NK-92 (cell line): ENCODE measurements around the gene ROM1.
"Not testable (repeated sequence)": the region's sequence is repeated elsewhere in the genome, so short reads cannot be mapped to it uniquely, and the experiment has no call there.

Experiments used
- DNase-seq: peaks from one replicate; lab custom pipeline; 2025; ENCODE audit not compliant: unreplicated experiment; lab: John Stamatoyannopoulos, UW

The ROM1 gene, protein sequence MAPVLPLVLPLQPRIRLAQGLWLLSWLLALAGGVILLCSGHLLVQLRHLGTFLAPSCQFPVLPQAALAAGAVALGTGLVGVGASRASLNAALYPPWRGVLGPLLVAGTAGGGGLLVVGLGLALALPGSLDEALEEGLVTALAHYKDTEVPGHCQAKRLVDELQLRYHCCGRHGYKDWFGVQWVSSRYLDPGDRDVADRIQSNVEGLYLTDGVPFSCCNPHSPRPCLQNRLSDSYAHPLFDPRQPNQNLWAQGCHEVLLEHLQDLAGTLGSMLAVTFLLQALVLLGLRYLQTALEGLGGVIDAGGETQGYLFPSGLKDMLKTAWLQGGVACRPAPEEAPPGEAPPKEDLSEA

DNA sequence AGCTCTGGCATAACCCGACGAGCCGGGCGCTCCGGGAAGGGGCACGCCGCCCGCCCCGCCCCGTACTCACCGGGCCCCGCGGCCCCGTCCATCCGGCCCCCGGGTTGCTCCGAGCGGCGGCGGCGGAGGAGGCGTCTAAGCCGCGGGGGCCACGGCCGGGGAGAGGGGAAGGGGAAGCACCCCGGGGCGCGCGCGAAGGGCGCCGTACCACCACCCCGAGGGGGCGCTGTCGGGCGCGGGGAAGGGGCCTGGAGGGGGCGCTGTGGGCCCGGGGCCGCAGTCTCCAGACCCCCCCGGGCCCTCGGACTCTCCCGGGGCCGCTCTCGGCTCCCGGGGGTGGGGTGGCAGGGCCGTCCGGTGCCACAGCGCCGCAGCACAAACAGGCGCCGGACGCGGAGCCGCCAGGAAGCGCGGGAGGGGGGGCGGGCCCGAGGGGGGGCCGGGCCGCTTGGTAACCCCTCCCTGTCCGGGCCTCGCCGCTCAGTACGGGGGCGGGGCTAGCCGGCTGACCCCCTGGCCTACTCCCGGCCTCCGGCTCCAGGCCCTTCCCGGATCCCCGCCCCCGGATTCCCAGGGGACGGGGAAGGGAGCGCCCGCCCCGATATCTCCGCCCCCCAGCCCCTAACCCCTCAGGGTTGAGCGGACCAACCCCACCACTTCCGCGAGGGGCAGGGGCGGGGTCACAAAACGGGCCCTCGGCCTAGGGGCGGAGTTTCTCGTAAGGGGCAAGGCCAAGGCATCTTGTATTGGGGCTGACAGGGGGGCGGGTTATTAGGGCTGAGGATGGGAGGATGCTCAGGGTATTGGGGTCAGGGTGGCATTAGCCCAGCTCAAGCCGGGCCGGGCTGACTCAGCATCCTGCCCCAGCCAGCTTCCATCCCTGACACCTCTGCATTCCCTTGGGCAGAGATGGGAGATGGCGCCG lies at the start of gene ROM1, which contains the start of gene EML3:
Gene ROM1 (plus strand): TSS at position 892 of the 925 bp plus-strand sequence. CDS start 25 bp downstream, at position 917.
Gene EML3 (minus strand): TSS at position 410 of the 925 bp plus-strand sequence. CDS start 318 bp downstream, at position 92.
- DNase-seq, result peak; percentile 29

DNA sequence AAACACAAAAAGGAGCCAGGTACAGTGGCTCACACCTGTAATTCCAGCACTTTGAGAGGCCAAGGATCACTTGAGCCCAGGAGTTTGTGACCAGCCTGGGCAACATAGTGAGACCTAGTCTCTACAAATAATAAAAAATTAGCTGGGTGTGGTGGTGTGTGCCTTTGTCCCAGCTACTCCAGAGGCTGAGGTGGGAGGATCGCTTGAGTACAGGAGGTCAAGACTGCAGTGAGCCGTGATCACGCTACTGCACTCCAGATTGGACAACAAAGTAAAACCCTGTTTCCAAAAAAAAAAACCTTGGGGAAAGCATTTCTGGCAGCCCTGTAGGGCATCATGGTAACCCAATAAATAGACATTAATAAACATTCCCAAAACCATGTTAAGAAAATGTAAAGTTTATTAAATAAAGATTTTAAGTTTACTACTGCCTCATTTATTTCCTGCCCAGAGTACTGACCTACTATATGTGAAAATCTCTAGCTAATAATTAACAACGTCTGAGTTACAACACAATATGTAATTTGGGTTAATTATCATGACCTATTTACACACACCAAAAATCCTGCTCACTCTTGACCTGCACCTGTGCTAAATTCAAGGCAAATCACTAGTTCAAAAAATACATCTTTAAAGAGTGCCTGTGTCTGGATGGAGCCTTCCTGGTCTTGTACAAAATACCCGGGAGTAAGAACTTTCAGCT lies 47.8 kb upstream of the ROM1 start:
- no peak for DNase-seq

DNA sequence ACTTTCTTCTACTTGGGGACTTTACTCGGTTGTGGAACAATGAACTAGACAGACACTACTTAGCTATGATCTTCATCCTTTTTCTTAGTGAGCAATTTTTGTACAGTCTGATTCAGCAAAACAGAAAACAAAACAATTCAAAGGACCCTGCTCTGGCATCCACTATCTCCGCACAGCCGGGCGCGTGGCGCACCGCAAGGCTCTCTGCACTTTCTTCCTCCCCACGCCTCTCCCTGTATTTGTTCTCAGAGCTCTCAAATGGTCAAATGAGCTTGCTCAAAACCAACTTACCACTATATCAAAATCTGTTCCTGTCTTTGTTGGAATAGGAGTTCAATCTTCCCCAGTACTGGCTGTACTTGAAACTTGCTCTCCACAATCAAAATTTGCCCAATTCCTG lies 46.8 kb upstream of the ROM1 start:
- no peak for DNase-seq

DNA sequence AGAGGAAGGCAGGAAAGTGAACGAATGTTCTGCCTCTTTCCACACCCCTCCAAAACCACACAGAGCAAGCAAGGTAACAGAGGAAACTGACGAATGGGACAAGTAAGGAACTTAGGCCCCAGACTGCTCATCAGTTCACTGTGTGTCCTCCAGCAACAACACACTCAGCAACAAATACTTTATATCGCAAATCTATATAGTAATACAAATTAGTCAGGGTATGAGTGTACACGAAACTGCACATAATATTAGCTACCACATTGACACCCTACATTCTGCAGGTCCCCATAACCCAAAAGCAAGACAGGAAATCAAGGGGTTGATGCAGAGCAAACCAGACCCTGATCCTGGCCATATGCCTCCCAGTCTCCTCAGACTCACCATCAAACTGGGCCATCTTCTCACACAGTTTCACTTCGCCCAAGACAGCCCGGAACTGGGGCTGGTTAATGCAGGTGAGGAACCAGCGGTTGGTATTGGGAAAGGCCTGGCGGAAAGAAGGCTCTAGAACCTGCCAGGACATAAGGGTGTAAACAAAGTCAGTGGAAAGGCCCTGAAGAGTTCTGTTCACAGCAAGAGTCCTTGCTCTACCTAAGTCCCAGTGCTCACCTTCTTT lies 45.9 kb upstream of the ROM1 start:
- DNase-seq, result no peak

DNA sequence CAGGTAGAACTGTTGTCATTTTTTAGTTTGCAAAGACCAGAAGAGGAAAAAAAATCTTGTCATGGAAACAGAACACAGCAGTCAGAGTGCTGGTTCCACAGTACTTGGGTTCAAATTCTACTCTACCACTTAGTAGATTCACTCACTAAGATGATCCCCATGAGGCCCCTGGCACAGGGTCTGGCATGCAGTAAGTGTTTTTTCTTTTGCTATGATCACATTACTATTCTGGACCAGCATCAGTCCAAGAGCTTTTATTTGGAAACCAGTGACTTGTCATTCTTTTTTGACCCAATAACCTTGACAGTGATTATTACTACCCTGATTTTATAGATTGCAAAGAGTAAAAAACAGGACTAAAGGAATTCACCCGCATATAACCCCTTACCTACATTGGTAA lies 43.4 kb upstream of the ROM1 start:
- no peak for DNase-seq

DNA sequence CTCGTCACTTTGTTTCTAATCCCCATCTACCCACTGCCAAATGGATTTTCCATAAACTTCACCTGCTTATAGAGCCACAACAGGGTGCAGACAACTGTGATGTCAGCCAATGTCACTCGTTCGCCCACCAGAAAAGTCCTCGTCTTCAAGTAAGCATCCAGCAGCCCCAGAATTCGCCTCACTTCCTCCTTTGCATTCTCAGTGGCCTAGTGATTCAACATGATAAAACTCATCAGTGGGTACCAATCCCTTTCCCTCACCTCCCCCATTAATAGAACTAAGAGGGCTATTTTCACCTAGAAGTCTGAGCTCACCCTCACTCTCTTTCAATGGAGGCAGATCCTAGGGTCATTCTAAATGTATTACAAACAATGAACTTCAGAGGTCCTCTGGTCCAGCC lies 42.2 kb upstream of the ROM1 start:
- DNase-seq, result not testable (repeated sequence)

DNA sequence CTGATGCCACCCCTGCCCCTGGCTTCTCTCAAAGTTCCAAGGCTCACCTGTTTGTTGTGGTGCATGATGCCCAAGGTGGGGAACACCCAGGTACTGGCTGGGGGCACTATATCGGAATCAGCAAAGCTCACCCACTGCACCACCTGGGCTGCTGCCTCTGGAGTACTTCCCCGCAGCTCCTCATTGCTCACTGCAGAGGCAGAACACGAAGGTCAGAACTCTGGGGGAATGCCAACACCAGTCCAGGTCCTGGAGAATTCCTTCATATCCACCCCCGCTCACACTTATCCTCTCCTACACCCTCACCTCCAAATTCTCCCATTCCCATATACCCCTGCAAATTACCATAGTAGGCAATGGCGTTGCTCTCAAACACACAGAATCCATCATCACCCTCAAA lies 41.6 kb upstream of the ROM1 start:
- DNase-seq, result not testable (repeated sequence)

DNA sequence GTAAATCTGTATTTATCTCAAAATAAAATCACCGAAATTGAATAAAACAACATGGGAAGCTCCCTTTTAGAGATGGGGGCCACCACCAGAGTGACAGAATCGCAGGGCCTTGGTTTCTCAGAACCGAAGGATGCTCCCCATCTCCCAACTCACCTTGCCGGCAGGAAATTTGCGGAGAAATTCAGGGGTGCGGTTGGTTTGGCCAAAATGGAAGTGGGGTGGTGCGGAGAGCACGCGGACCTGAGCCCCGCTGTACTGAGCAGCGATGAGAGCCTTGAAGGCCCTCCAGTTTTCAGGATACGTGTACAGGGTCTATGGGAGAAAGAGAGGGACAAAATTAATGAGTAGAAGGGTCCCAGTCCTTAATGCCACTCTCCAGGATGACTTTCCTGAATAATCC lies 40.6 kb upstream of the ROM1 start:
- no peak for DNase-seq

DNA sequence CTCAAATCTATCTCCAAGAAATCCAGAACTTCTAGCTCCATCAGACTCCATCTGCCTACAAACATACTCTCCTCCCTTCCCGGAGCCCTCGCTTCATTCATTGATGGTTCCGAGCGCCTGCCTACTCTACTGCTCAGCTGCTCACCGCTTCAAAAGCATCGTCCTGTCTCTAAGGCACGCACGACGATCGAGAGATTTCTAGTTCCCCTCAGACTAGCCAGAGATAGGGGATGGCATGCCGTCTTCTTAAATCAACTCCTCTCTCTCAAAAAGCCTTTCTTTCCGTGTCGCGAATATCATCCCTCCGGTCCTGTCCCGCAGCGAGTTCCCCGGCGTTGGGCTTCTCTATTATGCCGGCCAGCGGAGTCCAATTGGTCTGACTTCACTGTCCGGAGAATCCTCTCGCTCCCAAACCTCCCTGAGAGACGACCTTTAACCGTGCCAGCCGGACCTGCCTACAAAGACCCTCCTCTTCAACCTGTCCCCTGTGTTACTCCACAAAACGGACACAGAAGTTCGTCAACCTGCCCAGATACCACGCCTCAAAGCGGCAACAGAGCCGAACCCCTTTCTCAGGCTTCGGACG lies 40.0 kb upstream of the ROM1 start:
- no peak for DNase-seq

DNA sequence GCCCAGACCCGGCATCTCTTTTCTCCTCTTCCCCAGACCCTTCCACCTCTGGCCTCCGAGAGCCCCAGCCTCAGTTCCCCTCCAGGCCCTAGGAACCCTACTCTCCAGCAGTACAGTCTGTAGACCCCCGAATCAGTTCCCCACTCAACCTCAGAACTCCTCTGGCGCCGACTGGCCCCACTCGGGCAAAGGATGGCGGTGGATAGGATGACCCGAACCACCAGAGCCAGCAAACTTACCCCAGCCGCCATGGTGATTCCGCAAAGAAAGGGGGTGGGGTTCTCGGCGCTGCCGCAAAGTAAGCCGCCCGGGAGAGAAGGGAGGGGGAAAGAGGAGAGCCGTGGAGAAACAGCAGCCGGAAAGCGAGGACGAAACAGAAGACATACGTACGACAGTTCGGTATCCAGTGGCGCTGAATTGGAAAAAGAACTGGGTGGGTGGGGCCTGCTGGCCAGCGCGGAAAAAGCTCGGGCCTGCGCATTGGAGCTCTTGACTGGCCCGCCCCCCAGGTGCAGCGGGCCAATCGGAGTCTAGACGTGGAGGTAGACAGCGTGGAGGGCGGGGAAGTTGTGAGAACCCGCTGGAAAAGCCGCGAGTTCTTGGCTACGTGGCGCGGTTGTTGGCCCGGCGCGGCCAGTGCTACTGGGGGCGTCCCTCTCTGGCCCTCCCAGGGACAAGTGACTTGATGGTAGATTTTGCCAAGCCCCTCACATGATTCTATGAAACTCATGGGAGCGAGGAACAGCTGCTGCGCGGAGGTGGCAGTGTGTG lies 39.3 kb upstream of the ROM1 start, which contains the start of gene EEF1G:
Gene EEF1G (minus strand): TSS at position 300 of the 771 bp plus-strand sequence. CDS start 49 bp downstream, at position 251.
- DNase-seq, result peak; percentile 89

DNA sequence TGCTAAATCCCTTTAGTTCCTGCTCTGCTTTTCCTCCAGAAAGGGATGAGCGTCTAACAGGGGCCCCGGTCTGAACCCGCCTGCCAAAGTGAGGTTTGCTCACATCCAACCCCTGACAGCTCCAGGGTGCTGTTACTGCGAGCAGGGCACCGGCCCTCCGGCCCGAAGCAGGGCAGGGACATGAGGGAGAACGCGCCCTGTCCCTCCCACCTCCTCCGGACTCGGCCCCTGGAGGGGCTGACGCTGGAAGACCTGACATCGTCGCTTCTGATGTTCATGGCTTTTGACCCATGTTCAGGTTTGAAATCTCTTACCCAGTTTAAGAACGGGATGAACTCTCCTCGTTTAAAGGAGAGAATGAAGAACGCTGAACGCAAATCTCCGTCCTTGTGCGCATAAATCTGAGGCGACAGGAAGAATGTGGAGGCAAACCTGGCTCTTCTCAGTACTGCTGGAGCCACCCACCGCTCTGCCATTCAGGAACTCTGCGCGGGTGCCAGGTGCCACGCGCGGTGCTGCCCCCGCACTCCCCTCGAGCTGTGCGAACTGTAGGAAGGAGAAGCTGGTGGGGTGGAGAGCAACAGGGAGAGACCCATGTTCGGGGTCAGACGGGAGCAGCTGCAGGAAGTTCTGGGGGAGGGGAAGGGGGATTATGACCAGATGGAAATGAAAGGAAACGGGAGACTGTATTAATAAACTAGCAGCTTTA lies 38.5 kb upstream of the ROM1 start:
- no peak for DNase-seq

DNA sequence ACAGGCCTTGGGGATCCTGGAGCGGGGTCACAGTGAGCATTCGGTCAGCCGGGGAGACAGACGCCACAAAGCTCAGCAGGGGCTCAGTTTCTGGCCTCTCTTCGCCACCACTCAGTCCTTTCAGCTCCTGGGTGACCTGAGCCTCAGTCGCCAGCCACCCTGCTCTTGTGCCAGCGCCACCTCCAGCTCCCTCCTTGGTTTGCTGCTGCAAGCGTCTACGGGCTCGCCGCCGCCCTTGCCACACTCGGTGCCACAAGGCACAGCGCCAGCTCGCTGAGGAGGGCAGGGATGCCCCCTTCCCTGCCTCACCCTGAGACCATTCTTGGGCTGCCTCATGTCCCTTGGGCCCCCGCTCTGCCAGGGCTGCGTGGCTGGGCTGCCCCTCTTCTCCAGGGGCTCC lies 37.9 kb upstream of the ROM1 start:
- no peak for DNase-seq

DNA sequence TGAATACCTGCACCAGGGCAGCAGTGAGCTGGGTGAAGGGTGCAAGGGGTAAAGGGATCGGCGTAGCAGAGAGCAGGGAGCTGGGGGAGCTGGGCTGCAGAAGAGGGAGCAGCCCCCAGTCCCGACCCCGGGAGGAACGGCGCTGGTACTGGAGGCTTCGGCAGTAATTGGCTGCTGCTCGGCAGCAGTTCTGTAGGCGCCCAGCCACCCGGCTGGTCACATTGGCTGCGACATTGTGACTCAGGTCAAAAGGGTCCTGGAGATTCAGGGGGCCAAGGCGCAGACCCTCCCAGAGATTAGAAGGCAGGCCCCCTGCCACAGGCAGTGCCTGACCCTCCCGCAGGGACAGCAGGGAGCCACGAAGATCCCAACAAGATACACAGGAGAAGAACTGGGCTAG lies 37.2 kb upstream of the ROM1 start:
- DNase-seq, result no peak

DNA sequence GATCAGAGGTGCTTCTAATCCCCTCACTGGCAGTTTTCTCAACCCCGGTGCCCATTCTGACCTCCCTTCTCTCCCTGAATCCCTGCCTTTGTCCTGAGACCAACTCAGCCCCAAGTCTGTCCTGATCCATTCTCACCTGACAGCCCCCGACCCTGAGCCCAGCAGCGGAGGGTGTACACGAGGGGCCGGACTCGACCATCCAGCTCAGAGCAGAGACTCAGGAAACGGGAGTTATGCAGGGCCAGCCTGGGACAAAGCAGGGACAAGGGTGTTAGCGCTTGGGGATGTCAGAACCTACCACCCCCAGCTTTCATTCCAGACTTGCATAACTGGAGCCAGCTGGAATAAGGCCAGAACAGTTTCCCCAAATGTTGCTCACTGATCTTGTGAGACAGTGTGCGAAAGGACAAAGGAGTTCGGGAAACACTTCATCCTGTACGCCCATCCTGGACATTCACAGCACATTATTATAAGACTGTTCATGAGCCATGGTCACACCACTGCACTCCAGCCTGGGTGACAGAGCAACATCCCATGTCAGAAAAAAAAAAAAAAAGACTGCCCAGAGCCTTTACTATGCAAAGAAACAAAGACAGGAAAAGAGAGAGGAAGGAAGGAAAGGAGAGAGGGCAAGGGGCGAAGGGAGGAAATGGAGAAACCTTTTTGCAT lies 35.9 kb upstream of the ROM1 start:
- no peak for DNase-seq

DNA sequence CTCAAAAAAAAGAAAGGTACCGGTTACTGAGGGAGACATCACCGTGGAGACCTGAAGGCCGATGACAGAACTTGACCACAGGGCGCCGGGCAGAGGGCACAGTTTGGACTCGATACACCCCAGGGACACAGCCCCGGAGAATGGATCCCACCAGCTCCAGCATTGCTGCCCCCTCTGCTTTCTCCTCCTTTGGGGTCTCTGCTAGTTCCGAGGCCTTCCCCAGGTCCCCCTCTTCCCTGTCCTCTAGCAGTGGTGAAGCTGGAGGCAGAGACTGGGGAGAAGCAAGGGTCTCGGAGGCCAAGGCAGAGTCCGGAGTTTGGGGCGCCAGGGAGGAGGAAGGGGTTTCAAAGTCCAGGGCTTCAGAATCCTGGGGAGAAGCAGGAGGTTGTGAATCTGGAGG lies 34.5 kb upstream of the ROM1 start:
- DNase-seq, result no peak

DNA sequence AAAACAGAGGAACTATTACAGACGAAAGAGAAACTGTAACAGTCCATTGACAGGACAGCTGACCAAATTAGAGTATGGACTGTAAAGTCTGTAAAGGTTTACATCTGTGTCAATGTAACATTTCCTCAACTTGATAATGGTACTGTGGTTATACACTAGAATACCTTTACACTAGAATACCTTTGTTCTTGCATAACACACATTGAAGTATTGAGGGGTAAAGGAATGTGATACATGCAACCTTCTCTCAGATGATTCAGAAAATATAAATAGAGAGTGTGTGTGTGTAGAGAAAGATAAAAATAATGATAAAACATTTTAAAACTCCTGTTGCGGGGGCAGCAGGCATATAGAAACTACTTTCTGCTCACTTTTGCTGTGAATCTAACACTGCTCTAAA lies 33.8 kb upstream of the ROM1 start:
- no peak for DNase-seq

DNA sequence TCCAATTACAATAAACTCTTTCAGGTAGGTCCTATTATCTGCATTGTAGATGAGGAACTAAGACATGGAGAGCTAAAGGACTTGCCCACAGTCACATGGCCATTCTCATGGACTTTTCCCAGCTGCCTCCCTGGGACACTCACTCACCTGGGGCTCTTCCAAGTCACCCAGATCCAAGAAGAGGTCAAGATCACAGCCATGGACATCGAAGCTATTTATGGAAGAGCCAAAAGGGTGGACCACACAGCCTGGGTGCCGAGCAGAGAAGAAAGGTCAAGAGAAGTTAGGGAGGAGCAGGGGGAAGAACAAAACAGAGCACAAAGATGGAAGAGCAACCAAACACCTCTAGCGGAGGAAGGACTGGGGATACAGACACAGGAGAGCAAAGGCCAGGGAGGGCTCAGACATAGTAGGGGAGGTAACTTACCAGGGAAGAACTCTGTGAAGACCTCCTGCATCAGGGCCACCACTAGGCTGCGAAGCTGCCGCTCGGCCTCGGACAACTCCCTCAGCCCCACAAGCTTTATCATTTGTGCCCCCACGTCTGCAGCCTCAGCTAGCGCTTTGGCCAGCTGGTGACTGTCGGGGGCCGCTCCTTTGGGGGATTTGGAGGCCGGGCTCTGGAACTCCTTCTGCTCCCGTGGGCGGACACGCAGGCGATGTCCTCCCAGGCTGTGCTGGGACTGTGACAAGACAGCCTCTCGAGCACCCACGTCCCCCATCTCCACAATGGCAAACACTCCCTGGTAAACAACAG lies 31.9 kb upstream of the ROM1 start:
- no peak for DNase-seq

DNA sequence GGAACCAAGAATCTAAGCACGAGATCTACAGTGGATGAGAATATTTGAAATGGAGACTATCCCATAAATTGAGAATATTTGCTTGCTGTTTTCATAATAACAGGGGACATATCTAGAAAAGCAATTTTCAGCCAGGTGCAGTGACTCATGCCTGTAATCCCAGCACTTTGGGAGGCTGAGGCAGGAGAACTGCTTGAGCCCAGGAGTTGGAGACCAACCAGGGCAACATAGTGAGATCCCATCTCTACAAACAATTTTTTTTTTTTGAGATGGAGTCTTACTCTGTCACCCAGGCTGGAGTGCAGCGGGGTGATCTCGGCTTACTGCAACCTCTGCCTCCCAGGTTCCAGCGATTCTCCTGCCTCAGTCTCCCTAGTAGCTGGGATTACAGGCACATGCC lies 31.3 kb upstream of the ROM1 start:
- DNase-seq, result not testable (repeated sequence)
